HG03565 (cell line): ENCODE measurements around the gene ZCCHC14.
"Not testable (repeated sequence)": the region's sequence is repeated elsewhere in the genome, so short reads cannot be mapped to it uniquely, and the experiment has no call there.

Source experiments
- ATAC-seq: cut with Tn5 transposase; IDR thresholded peaks from one replicate; pipeline ENCODE4 v1.9.1; 2021; ENCODE audit warnings: mild to moderate bottlenecking, moderate library complexity; ENCODE audit not compliant: unreplicated experiment

Gene ZCCHC14

GRCh38 chr16:87412371-87412995 lies 80.3 kb downstream of the ZCCHC14 start:
- no peak for ATAC-seq

- ATAC-seq: no peak
Observed at GRCh38 chr16:87411375-87412271, 81.2 kb downstream of the ZCCHC14 start.

GRCh38 chr16:87410968-87411367 lies 81.9 kb downstream of the ZCCHC14 start:
- ATAC-seq: no peak

GRCh38 chr16:87410530-87410929 lies 82.3 kb downstream of the ZCCHC14 start:
- ATAC-seq: no peak

GRCh38 chr16:87409781-87410180 lies 83.0 kb downstream of the ZCCHC14 start:
- ATAC-seq: no peak

- no peak for ATAC-seq
Observed at GRCh38 chr16:87409153-87409552, 83.7 kb downstream of the ZCCHC14 start.

- no peak for ATAC-seq
Observed at GRCh38 chr16:87407511-87408112, 85.2 kb downstream of the ZCCHC14 start.

- no peak for ATAC-seq
Observed at GRCh38 chr16:87406495-87407088, 86.2 kb downstream of the ZCCHC14 start.

- ATAC-seq: no peak
Observed at GRCh38 chr16:87404764-87405625, 87.8 kb downstream of the ZCCHC14 start.

GRCh38 chr16:87395181-87395842 lies 97.5 kb downstream of the ZCCHC14 start:
- no peak for ATAC-seq

GRCh38 chr16:87393680-87394055 lies 99.2 kb downstream of the ZCCHC14 start:
- no peak for ATAC-seq

GRCh38 chr16:87392821-87393679 lies 99.8 kb downstream of the ZCCHC14 start:
- ATAC-seq: no peak

- peak; percentile 46 for ATAC-seq
Observed at GRCh38 chr16:87391950-87392820, 100.6 kb downstream of the ZCCHC14 start, which contains the start of gene MAP1LC3B. Gene MAP1LC3B (plus strand): TSS chr16:87392336. CDS start chr16:87392428, 92 bp downstream.

GRCh38 chr16:87391324-87391949 lies 101.4 kb downstream of the ZCCHC14 start:
- ATAC-seq: peak; percentile 2

- no peak for ATAC-seq
Observed at GRCh38 chr16:87390641-87391323, 102.0 kb downstream of the ZCCHC14 start.

GRCh38 chr16:87389914-87390313 lies 102.9 kb downstream of the ZCCHC14 start:
- not testable (repeated sequence) for ATAC-seq

GRCh38 chr16:87389245-87389644 lies 103.6 kb downstream of the ZCCHC14 start:
- ATAC-seq: no peak
